ENCODE data around the gene C15orf39. TPM values are rescaled to one million over a fixed set of nuclear protein-coding genes. Genes with fewer than 3 reads are reported as not detected.

Gene C15orf39
- total and polyA plus RNA-seq, 2 of the 13 experiments (the other 11 are each of a cell fraction or from before 2014, with no cell fraction given) = 6.2 to 13.5 TPM

DNA sequence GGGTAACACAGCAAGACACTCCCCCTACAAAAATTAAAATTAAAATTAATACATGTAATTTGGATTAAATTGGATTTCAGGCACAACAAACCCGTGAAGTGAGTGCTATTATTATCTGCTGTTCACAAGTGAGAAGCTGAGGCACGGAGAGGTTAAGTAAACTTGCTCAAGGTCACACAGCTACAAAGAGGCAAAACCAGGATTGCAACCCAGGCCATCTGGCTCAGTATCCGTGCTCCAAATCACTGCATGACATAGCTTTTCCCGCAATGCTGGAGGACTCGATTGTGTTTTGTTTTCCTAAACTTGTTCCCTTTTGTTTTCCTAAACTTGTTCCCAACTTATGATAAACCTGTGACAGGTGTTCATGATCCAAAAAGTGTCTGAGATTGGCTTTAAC is 19.9 kb upstream of the C15orf39 start (continued):
- TF ChIP-seq, protein P1, sequence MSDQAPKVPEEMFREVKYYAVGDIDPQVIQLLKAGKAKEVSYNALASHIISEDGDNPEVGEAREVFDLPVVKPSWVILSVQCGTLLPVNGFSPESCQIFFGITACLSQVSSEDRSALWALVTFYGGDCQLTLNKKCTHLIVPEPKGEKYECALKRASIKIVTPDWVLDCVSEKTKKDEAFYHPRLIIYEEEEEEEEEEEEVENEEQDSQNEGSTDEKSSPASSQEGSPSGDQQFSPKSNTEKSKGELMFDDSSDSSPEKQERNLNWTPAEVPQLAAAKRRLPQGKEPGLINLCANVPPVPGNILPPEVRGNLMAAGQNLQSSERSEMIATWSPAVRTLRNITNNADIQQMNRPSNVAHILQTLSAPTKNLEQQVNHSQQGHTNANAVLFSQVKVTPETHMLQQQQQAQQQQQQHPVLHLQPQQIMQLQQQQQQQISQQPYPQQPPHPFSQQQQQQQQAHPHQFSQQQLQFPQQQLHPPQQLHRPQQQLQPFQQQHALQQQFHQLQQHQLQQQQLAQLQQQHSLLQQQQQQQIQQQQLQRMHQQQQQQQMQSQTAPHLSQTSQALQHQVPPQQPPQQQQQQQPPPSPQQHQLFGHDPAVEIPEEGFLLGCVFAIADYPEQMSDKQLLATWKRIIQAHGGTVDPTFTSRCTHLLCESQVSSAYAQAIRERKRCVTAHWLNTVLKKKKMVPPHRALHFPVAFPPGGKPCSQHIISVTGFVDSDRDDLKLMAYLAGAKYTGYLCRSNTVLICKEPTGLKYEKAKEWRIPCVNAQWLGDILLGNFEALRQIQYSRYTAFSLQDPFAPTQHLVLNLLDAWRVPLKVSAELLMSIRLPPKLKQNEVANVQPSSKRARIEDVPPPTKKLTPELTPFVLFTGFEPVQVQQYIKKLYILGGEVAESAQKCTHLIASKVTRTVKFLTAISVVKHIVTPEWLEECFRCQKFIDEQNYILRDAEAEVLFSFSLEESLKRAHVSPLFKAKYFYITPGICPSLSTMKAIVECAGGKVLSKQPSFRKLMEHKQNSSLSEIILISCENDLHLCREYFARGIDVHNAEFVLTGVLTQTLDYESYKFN (CRISPR knock-in tag; conservative IDR thresholded peaks at IDR 0.05) = no peak
- TF ChIP-seq DR1 (CRISPR knock-in tag; IDR thresholded peaks at IDR 0.05) (no peak), ZIK1 (CRISPR knock-in tag; IDR thresholded peaks at IDR 0.05; ENCODE audit: borderline replicate concordance, low read depth) (no peak), FIP1L1 (IDR thresholded peaks at IDR 0.05; ENCODE audit: borderline replicate concordance, insufficient read depth, low read depth, low read length) (no peak), FOXA3 (CRISPR knock-in tag; IDR thresholded peaks at IDR 0.05) (peak; percentile 63; the same call in 1 of the 2 replicates), GATAD2A (CRISPR knock-in tag; IDR thresholded peaks at IDR 0.05) (peak; percentile 28; the same call in 1 of the 2 replicates), GMEB2 (CRISPR knock-in tag; IDR thresholded peaks at IDR 0.05; ENCODE audit: low read depth) (no peak), ZNF788 (CRISPR knock-in tag; IDR thresholded peaks at IDR 0.05; ENCODE audit: borderline replicate concordance) (no peak), ZNF331 (CRISPR knock-in tag; IDR thresholded peaks at IDR 0.05) (0 out of 2 replicates have a peak, but pooled peaks have one; percentile 45), MED13 (CRISPR knock-in tag; IDR thresholded peaks at IDR 0.05) (no peak), ZNF670 (CRISPR knock-in tag; IDR thresholded peaks at IDR 0.05; ENCODE audit: borderline replicate concordance) (no peak), AHDC1 (CRISPR knock-in tag; IDR thresholded peaks at IDR 0.05; ENCODE audit: borderline replicate concordance) (no peak), KLF6 (CRISPR knock-in tag; IDR thresholded peaks at IDR 0.05) (no peak), PBX2 (CRISPR knock-in tag; IDR thresholded peaks at IDR 0.05) (no peak), HMG20A (CRISPR knock-in tag; IDR thresholded peaks at IDR 0.05; ENCODE audit: borderline replicate concordance) (peak; percentile 55; the same call in 1 of the 2 replicates), IRF2 (CRISPR knock-in tag; IDR thresholded peaks at IDR 0.05) (no peak), ZBTB1 (CRISPR knock-in tag; IDR thresholded peaks at IDR 0.05; ENCODE audit: borderline replicate concordance) (no peak)
- TF ChIP-seq, protein P2, sequence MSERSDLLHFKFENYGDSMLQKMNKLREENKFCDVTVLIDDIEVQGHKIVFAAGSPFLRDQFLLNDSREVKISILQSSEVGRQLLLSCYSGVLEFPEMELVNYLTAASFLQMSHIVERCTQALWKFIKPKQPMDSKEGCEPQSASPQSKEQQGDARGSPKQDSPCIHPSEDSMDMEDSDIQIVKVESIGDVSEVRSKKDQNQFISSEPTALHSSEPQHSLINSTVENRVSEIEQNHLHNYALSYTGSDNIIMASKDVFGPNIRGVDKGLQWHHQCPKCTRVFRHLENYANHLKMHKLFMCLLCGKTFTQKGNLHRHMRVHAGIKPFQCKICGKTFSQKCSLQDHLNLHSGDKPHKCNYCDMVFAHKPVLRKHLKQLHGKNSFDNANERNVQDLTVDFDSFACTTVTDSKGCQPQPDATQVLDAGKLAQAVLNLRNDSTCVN (CRISPR knock-in tag; IDR thresholded peaks at IDR 0.05; ENCODE audit: borderline replicate concordance) = no peak

Data from HepG2 (cell line).